ENCODE measurements around the gene MTHFD2. TPM values are rescaled to one million over a fixed set of nuclear protein-coding genes. Genes with fewer than 3 reads are reported as not detected.

Gene MTHFD2
- total RNA-seq, result 10 to 100 TPM; 15.1 to 24.8 (median 16.2) TPM

DNA sequence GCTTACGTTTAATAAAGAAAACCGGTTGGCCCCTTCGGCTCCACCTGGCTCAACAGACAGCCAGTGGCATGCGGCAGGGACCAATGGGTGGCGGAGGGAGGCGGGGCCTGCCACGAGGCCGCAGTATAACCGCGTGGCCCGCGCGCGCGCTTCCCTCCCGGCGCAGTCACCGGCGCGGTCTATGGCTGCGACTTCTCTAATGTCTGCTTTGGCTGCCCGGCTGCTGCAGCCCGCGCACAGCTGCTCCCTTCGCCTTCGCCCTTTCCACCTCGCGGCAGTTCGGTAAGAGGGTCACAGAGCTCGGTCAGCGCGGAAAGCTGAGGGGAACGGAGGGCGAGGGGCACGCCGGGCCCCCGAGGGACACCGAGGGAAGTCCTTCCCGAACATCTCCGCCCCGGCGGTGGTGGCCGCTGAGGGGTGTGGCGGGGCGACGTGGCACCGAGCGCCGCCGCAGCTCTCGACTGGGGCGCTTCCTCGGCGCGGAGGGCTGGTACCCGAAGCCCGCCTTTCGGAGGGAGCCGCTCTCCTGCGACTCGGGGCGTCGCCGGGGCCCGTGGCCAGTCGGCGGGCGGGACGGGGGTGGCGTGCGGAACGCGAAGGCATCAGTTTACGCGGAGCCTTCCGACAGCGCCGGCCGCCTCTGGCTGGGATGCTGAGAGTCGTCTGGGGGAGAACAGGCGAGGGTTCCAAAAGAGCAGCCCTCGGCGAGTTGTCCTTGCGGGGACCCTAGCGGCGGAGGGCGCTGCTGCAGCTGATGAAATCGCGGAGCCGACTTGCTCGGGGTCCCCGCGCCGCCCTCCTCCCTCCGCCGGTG lies at the start of gene MTHFD2:
Gene MTHFD2 (plus strand): TSS at position 155 of the 814 bp plus-strand sequence. CDS start 27 bp downstream, at position 182.
- Histone ChIP-seq H3K4me3 (peak within 1 kb of the TSS; percentile 60 to 77 (median 68)), H3K36me3 (no peaks in the 10 kb centered on the region), H3K27me3 (no peaks in the 10 kb centered on the region), H3K9me3 (no peaks in the 10 kb centered on the region), H3K4me1 (peaks cover 0 to 22% (median 0%) of the 10 kb centered on the region in 4 donors), H3K27ac (peak within 1 kb of the TSS; percentile 86 to 96 (median 92))
- TF ChIP-seq POLR2A (IDR thresholded peaks at IDR 0.05), result peak; percentile 77 to 86
- peak; percentile 73 to 88 (median 76) for TF ChIP-seq CTCF (IDR thresholded peaks at IDR 0.05)
- peak; percentile 94 to 97 (median 94) for DNase-seq

- no peak for DNase-seq
- no peaks in the 10 kb centered on the region for H3K9me3 ChIP-seq
- peaks cover 0 to 19% (median 7%) of the 10 kb centered on the region in 4 donors for H3K4me1 ChIP-seq
- peaks cover 0 to 30% (median 0%) of the 10 kb centered on the region in 3 donors for H3K36me3 ChIP-seq
- H3K27ac ChIP-seq, result no peak overlapping the region
- H3K27me3 ChIP-seq, result no peaks in the 10 kb centered on the region
- TF ChIP-seq POLR2A (IDR thresholded peaks at IDR 0.05), result no peak
- TF ChIP-seq CTCF (IDR thresholded peaks at IDR 0.05), result no peak
- H3K4me3 ChIP-seq, result no peak overlapping the region
Observed at GRCh38 chr2:74149247-74149525, 49.2 kb upstream of the MTHFD2 start.

DNA sequence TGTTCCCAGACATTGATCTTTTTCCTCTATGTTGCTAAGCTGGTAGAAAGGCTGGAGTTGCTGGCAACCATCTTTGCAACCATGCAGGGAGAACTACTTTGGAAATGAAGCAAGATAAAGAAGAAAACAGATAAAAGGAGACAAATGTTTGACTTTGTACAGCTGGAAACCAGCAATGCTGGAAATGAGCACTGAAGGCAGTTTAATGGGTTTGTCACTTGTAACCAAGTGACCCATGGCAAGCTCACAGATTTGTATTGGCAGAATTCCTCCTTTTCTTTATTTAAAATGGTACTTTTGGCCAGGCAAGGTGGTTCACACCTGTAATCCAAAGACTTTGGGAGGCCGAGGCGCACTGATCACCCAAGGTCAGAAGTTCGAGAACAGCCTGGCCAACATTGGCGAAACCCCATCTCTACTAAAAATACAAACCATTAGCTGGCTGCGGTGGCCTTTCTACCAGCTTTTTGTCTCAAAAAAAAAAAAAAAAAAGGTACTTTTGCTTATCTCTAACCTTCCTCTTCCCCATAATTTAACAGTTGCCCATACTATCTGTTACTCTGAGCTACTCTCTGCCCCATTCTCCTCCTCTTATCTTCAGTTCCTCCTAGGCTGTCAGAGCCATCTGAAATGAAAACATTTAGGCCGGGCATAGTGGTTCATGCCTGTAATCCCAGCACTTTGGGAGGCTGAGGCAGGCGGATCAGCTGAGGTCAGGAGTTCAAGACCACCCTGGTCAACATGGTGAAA lies 48.7 kb upstream of the MTHFD2 start:
- Histone ChIP-seq H3K4me3 (no peak overlapping the region), H3K27ac (no peak overlapping the region), H3K27me3 (no peaks in the 10 kb centered on the region), H3K9me3 (no peaks in the 10 kb centered on the region), H3K4me1 (peaks cover 0 to 19% (median 7%) of the 10 kb centered on the region in 4 donors), H3K36me3 (peaks cover 0 to 36% (median 0%) of the 10 kb centered on the region in 3 donors)
- DNase-seq, result no peak
- TF ChIP-seq CTCF (IDR thresholded peaks at IDR 0.05) (no peak), POLR2A (IDR thresholded peaks at IDR 0.05) (no peak)

GRCh38 chr2:74152954-74153353 lies 45.5 kb upstream of the MTHFD2 start:
- Histone ChIP-seq H3K9me3 (no peaks in the 10 kb centered on the region), H3K27ac (no peak overlapping the region), H3K4me3 (no peak overlapping the region), H3K36me3 (peaks cover 0 to 68% (median 0%) of the 10 kb centered on the region in 3 donors), H3K27me3 (no peaks in the 10 kb centered on the region), H3K4me1 (peaks cover 0 to 8% (median 0%) of the 10 kb centered on the region in 4 donors)
- DNase-seq, result no peak
- no peak for TF ChIP-seq CTCF (IDR thresholded peaks at IDR 0.05)
- TF ChIP-seq POLR2A (IDR thresholded peaks at IDR 0.05), result no peak

DNA sequence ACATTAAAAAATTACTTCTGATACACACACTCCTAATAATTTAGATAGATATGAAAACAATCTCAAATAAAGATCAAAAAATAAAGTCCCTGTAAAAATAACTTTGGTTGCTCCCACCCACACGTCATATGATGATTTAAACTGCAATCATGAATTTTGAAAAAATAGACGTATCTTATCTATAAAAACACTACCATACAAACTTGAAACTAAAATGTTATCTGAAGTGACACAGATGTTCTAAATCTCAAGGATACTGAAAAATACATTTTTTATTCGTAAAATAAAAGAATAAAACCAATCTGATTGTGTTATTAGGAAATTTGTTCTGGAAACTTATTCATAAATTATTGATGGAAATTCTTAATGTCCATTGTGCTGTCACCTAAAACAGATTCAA lies 42.6 kb upstream of the MTHFD2 start:
- Histone ChIP-seq H3K27me3 (no peaks in the 10 kb centered on the region), H3K27ac (no peak overlapping the region), H3K36me3 (peaks cover 0 to 90% (median 0%) of the 10 kb centered on the region in 3 donors), H3K9me3 (no peaks in the 10 kb centered on the region), H3K4me1 (no peaks in the 10 kb centered on the region), H3K4me3 (no peak overlapping the region)
- no peak for DNase-seq
- TF ChIP-seq POLR2A (IDR thresholded peaks at IDR 0.05) (no peak), CTCF (IDR thresholded peaks at IDR 0.05) (no peak)

Data from Peyer's patch (tissue), 4 donors.